Measurements from ENCODE around the gene RAG1.

DNA sequence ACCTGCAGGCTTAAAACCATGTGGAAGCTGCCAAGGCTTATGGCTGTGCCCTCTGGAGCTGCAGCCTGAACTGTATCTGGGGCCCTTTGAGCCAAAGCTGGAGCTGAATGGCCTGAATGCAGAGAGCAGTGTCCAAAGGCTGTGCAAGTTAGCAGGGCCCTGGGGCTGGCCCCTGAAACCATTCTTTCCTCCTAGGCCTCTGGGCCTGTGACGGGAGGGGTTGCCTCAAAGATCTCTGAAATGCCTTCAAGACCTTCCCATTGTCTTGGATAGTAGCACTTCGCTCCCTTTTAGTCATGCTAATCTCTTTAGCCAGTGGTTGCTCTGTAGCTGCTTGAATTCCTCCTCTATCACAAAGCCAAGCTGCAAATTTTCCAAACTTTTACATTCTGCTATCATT, 13.7 kb downstream of the RAG1 start:
- TF ChIP-seq EZH2phosphoT487 (IDR thresholded peaks at IDR 0.05; ENCODE audit: insufficient read depth, low read depth) (no peak), EZH2 (IDR thresholded peaks at IDR 0.05; ENCODE audit: insufficient read depth, poor library complexity, severe bottlenecking) (no peak)

Measured in GM23248 (cell line).